HPDE6-E6E7 (cell line): Measurements from ENCODE around the gene RHO.
"Not testable (repeated sequence)": the region's sequence is repeated elsewhere in the genome, so short reads cannot be mapped to it uniquely, and the experiment has no call there.

ENCODE experiments used
- DNase-seq: peaks from one replicate; pipeline ENCODE4 v3.0.0; 2011; ENCODE audit warnings: missing footprints; ENCODE audit errors: extremely low spot score

RHO gene

DNA sequence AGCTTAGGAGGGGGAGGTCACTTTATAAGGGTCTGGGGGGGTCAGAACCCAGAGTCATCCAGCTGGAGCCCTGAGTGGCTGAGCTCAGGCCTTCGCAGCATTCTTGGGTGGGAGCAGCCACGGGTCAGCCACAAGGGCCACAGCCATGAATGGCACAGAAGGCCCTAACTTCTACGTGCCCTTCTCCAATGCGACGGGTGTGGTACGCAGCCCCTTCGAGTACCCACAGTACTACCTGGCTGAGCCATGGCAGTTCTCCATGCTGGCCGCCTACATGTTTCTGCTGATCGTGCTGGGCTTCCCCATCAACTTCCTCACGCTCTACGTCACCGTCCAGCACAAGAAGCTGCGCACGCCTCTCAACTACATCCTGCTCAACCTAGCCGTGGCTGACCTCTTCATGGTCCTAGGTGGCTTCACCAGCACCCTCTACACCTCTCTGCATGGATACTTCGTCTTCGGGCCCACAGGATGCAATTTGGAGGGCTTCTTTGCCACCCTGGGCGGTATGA lies at the start of gene RHO:
Gene RHO, plus strand, starts transcription at position 51 of the 512 bp plus-strand sequence. Its CDS starts 95 bp downstream, at position 146.
- DNase-seq = no peak

DNA sequence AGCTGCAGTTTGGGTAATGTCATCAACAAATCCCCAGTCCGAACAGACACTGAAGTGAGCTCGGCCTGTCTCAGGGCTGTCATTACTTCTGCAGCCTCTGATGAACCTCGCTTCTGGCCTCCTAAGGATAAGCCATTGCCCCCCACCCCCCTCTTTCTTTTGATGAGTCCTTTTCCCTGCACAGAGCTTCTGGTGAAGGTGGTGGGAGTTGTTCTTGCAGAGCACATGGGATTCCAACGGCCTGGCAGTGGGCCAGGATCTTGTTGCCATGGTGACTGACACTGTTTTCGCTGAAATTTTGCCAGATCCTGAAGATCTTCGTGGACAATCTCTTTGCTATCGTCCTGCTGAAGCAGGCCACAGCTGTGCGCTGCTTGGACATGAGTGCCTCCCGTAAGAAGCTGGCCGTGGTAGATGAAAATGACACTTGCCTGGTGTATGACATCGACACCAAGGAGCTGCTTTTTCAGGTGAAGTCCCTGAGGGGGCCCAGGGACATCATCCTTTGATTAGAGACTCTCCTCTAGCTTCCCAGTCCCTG lies 47.1 kb upstream of the RHO start:
- not testable (repeated sequence) for DNase-seq

DNA sequence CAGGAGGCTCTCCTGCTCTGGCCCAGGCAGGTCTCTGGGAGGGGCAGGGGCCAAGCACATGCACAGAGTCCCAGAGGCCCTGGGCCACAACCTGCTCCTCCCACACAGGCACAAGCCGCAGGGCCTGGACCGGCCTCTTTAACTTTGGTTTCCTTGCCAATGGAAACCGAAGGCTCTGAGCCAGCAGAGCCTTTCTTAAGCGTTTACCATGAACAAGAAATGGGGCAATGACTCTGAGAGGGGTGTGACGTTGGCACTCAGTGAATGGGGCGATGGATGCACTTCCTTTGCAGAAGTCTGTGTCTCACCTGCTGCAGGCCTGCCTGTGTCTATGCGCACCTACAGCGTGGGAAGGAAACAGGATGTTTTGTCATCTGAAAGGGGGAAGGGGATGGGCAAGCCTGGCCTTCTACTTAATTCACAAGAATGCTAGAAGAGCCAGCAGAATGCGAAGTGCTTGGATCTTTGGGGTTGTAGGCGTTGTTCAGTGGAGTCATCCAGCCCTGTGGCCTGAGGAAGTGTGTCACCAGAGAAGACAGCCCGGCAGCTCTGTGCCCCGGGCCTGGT lies 46.6 kb upstream of the RHO start:
- DNase-seq = no peak

DNA sequence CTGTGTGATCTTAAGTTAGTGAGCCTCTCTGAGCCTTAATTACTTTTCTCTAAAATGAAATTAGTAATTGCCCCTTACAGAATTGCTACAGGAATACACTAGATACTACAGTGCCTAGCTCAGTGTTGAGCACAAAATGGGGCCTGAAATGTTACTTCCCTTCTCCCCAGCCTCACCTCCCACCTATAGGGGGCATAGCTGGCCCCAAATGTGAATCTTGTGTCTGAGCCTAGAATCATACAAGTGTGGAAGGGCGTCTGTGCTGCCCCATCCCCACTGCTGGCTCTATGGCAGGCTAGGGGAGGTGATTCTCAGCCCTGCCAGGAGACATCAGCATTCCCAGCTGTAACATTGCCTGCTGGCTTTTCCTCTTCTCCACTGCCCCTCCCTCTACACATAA lies 45.7 kb upstream of the RHO start:
- DNase-seq = no peak

DNA sequence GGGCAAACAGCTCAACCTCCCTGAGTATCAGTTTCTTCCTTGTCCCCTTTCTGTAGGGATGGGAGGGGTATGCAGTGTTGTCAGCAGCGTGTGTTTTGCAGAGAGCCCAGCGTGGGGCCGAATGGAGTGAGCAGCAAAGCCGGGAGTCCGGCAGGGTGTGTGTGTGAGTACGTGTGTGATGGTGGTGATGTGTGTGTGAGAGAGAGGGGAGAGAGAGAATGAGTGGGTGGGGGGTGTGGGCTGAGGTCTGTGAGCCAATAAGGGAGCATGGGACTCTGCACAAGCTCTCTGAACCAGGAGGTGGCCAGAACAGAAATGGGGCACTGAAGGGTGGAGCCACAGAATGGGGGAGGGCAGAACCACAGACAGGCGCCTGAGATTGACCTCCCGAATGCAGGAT lies 44.6 kb upstream of the RHO start:
- DNase-seq = no peak

DNA sequence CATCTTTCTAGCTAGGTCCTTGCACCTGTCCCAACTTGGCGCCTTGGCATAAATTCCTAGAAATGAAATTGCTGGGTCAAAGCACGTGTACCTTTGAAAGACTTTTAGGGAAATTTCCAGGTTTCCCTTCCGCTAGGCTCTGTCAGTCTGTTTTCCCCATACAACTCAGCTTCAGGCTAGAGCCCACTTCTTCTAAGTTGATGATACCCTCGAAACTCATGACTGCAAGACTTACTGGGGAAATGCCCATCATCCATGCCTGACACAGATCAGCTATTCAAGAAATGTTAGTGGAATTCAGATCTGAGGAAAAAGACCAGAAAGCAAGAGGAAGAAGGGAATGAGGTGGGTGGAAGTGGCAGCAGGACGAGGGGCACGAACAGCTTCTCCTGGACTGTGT lies 43.3 kb upstream of the RHO start:
- DNase-seq = not testable (repeated sequence)

DNA sequence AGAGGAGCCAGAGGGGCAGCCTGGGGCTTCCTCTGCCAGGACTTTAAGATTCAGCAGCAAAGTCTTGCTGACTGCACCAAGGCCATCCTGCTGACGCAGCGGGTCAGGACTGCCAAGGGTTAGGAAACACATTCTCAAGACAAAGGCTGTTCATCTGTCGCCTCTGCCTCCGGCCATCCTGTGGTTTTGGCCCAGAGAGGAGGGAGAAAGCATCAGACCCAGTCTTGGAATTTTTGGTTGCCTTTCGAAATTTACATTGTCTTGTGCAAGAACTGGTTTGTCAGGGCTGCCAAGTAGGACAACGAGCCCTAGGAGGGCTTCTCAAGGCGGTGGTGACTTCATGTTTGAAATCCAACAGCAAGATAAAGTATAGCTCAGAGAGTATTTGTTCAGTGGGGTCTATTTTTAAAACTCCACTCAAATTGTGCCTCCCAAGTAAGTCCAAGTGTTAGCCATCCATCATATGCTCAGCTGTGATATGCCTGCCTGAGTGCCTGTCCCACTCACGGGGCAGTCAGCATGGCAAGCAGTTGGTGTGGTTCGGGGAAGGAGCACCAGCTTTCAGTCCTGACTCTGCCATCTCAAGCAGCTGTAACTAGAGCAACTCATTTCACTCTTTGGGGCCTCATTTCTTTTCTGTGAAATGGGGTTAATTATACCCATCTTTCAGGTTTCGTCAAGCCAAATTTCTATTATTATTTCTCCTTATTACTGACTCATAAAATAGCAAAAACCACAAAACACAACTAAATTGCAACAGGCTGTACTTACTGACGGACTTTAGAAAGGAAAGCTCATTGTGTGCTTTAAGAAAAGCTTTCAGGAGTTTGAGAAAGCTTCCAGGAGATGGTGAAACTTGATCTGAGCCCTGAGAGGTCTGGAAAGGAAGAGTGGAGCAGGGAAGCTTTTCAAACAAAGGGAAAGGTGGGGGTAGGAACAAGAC lies 42.4 kb upstream of the RHO start:
- peak; percentile 85 for DNase-seq

DNA sequence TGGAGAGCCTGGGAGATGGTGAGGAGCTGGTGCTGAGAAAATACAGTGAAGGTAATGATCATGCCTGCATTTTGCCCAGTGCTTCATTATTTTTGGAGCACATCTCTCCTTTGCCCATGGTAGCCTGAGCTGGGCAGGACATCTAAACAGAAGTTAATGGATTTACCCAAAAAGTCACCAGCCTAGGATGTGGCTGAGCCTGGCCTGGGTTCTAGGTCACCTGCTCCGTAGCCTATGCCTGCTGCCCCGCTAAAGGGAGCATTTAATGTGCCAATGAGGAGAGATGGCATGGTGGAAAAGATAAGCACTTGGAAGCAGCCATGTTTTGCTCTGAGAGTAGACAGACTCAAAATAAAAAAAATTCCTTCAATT lies 41.8 kb upstream of the RHO start:
- no peak for DNase-seq

DNA sequence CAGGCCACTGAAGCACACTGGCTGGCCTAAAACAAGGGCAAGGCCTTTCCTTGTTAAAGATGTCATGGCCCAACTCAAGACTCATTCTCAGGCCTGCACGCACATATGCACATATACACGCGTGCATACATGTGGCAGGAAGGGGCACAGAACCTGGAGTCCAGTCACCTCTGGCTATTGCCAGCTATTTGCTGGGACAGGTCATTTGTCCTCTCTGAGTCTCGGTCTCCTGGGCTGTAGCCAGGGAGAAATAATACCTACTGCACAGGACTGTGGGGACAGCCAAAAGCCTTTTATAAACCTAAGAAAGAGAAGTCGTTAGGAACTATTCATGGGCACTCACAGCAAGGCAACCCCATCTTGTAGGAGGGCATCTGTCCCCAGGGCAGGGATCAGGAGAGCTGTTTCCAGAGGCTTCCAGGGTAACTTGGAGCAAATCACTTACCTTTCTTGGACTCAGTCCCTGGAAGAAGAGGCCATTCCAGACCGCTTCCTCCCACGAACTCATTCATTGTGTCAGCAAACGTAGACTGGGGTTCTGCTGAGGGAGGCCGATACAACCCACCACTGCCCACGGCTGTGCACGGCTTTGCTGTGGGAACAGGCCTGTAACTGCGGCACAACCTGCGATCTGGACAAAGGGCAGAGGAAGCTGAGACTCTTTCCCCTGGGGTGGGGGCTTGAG lies 41.1 kb upstream of the RHO start:
- DNase-seq = no peak

DNA sequence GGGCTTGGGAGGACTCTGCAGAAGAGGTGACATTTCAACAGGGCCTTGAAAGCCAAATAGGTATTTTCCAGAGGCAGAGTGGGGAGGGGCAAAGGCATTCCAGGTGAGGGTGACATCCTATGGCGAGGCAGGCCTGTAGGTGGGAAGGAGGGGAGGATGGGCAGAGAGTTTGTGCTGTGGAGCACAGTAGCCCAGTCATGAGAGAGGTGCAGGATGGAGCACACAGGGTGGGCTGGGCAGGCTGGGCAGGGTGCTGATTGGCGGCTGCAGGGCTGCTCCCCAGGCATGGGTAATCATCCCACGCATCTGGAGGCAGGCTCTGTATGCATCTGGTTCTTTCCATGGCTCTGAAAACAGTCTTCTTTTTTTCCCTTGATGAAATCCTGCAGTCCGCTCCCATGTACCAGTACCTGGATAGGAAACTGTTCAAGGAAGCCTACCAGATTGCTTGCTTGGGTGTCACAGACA lies 40.5 kb upstream of the RHO start:
- not testable (repeated sequence) for DNase-seq

DNA sequence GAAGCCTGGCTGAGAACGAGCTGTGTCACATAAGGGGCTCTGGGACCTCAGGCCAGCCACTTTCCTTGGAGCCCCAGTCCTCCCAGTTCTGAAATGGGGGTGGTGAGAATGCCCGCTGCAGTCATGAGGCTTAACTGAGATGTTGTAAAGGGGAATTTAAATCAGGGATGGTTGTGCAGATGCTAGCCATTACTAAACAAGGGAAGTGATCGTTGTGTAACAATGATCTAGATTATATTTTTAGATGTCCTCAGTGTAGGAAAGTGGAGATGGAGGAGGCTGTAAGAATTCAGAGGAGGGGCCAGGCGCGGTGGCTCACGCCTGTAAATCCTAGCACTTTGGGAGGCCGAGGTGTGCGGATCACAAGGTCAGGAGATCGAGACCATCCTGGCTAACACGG lies 39.2 kb upstream of the RHO start:
- not testable (repeated sequence) for DNase-seq

DNA sequence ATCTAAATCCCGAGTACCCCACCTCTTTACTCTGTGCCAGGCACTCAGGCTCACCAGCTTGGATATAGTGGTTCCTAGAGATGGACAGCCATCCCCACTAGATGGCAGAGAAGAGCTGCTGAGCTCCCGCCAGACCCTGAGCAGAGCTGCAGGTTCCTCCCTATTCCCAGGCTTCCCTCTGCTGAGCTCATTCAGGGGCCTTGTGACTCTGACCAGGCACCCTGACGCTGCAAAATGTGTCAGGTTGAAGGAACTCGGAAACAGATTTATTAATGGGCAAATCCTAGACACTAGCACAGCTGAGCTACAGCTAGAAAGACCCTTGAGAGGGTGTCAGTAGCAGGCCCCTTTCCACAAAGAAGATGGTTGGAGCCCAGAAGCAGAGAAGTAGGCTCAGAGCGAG lies 38.2 kb upstream of the RHO start:
- DNase-seq = peak; percentile 73

DNA sequence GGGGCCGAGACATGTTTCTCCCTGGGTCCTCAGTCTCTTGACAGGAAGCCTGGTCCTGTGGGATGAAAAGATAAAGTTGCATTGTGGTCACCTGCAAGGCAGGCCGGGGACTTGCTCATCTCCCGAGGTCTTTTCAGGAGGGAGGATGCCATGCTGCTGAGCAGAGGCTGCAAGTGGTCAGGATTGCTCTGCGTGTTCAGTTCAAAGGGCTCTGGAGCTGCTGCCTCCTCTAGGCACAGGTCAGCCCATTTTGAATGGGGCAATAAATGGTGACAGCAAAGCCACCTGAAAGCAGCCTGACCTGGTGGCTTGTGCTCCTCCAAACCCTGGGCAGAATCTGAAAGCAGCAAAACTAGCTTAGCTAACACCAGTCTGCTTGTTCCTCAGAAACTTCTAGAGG lies 37.4 kb upstream of the RHO start:
- not testable (repeated sequence) for DNase-seq

DNA sequence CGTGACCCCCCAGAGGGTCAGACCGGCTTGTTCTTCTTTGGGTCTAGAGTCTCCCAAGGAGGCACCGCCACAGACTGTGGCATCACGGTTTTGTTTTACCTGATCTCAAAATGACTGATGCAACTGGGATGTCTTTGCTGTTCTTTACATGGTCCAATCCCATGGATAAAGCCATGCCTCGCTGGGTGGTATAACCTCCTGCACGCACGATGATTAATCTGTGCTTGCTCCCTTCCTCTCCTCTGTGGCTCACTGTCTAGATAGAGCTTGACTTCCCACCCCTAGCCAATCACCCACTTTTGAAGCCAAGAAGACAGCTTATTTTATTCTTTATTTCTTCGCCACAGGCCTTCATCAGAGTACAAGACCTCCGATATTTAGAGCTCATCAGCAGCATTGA lies 36.6 kb upstream of the RHO start:
- DNase-seq = no peak

DNA sequence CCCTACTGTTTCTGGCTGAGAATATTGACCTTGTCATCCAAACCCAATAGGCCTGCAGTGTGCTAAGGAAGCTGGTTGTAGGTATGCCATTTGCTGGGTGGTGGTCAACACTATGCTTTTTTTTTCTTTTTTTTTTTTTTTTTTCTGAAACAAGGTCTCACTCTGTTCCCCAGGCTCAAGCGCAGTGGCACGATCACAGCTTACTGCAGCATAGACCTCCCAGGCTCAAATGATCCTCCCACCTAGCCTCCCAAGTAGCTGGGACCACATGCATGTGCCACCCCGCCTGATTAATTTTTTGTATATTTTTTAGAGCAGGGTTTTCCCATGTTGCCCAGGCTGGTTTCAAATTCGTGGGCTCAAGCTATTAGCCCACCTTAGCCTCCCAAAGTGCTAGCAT lies 35.7 kb upstream of the RHO start:
- no peak for DNase-seq

DNA sequence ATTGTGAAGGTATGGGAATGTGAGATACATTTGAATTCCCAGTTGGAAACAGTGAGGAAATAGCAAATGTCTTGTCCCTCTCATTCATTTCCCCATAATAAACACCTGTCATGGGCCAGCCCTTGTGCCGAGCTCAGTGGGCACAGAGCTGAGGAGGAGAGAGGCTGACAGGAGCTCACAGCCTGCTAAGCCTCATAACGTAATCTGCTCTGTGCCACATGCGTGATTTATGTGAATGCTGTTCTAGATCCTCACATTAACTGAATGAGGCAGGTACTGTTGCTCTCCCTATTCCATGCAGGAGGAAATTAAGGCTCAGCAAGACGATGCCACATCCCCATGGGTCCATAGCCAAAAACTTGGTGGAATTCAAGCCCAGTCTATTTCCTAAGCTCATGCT lies 35.2 kb upstream of the RHO start:
- no peak for DNase-seq

DNA sequence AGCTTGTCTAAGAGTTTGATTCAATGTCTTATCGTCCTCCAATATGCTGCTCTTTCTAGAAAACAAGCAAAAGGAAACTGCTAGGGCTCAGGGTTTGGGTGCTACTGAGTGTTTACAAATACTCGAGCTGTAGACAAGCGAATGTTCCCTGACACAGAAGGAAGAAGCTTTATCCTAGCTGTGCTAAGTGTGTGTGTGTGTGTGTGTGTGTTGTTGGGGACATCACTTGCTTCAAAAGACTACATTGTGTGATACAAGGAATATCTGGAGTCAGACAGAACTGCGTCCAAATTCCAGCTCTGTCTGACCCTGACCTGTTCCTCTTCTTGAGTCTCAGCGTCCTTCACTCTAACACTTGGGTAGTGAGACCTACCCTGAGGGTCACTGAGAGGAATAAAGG lies 33.9 kb upstream of the RHO start:
- DNase-seq = not testable (repeated sequence)

DNA sequence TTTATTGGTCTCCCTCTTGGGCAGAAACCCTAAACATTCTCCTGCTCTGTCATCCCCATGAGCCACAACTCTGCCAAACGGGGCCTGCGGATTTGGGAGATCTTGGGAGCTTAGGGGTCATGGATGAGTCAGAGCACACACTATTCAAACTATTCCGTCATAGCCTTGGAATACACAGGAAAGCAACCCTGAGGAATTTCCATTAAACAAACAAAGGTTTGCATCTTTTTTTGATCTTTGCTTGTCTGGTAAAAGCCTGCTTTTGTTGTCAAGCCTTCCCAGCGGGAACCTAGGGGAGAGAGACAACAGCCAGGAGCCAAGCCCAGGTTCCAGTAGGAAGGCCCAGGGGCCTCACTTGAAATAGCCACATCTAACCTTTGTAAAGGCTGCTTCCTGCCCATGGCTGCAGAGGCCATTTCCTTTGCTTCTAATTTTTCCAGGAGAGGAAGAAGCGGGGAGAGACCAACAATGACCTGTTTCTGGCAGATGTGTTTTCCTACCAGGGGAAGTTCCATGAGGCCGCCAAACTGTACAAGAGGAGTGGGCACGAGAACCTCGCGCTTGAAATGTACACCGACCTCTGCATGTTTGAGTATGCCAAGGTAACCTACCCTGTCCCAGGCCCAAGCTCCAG lies 33.3 kb upstream of the RHO start:
- not testable (repeated sequence) for DNase-seq

DNA sequence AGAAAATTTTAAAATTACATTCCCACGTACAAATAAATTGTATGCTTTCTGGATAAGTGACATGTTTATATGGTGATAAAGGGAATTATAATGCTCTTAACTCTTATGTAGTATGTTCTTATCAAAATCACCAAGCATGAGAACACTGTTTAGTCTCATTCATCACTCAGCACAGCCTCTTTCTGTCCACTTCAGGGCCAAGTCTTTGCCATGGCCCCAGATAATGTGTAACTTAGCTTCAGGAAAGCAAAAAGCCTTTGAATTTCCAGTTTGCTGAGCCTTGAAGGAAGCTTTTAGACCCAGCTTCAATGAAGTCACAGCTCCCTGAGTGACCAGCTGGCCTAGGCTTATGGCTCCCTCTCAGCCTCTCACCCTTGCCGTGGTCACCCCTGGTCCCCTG lies 30.6 kb upstream of the RHO start:
- not testable (repeated sequence) for DNase-seq

DNA sequence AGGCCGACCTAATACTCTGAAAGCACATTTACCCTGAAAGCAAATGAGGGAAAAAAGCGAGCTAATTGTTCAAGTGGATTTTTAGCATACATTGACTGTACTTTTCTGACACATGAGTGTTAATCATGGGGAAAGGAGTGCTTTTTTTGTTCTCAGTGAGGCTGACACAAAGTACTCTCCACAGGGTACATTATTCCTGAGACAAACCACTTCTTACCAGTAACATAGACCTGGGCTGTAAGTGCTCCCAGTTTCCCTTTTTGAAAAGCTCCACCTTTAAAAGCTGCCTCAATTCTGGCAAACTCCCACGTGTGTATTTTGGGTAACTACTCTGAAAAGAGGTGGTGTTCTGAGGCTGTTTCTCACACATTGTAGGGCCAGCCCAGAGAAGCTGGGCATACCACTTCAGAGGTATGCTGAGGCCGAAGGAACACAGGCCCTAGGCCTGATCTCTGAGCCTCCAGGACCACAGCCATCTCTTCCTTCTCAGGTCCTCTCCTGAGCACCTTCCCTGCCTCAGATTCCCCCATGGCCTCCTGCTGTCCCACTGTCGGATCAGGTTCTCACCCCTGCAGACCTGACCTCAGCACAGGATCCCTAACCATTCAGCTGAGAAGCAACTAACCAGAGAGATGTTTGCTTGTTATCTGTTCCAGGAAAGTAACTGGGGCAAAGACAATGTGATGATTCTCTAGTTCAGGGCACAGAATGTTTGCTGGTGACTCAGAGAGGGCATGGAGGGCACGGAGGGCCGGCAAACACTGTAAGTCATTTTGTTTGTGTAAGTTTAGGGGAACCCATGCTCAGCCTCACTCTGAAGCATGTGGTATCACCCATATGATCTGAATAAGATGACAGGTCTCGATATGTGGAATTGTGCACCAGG lies 29.6 kb upstream of the RHO start:
- not testable (repeated sequence) for DNase-seq
